ENCODE measurements around the gene PSME2. TPM values are rescaled to one million over a fixed set of nuclear protein-coding genes. Genes with fewer than 3 reads are reported as not detected.

PSME2 gene
- total RNA-seq, 1 experiment from 2014 or later = 126 TPM

DNA sequence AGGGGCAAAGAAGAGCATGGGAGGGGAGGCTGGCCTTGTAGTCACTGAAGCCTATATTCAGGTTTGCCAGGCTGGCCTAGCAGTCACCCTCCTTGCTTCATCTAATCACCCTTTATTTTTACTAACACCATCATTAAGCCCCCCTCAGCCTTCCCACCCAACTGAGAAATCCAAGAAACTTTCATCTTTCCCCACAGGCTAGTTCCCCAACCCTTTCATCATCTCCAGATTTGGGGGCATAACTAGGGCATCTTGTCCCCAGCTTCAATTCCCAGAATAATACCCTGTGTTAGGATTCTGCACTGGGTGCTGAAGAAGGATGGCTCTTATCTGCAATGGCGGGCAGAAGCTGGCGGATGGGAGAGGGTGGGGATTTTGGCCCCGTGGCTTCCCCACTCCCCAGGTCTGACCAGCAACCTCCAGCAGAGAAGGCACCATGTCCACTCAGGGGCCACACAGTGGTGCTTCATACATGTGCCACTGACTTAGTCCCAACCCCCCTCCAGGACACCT lies 45.4 kb downstream of the PSME2 start:
- no peak for DNase-seq
- peaks cover 66 to 81% (median 75%) of the 10 kb centered on the region in 3 experiments for H3K36me3 Mint-ChIP-seq (ENCODE audit: insufficient read depth in 1 of 3, low read depth in 3 of 3)
- H3K4ac ChIP-seq (ENCODE audit: low read depth, low read length) = no peak overlapping the region
- H2BK20ac ChIP-seq (ENCODE audit: low read depth, low read length, poor library complexity, severe bottlenecking) = no peak overlapping the region
- H4K8ac ChIP-seq (replicated peaks; ENCODE audit: insufficient read length, low read depth, low read length) = no peak overlapping the region
- H3K18ac ChIP-seq (ENCODE audit: insufficient read length, low read depth, low read length) = no peak overlapping the region
- WGBS (ENCODE audit: extremely low coverage, insufficient read length, low lambda C conversion rate) = no CpG with 5 or more reads among the region's 3 CpGs
- H3K79me2 ChIP-seq (ENCODE audit: insufficient read depth, low read length) = no peaks in the 10 kb centered on the region; the same call in 1 of the 2 replicates
- peaks cover 0 to 5% of the 10 kb centered on the region in 2 experiments; a peak in 2 of 4 replicates for H3K4me1 Mint-ChIP-seq
- no peaks in the 10 kb centered on the region for H4K20me1 ChIP-seq (ENCODE audit: control insufficient read depth, insufficient read depth, insufficient read length)
- H3K79me1 ChIP-seq (ENCODE audit: insufficient read depth, low read depth, low read length, poor library complexity, severe bottlenecking) = no peaks in the 10 kb centered on the region
- H3K23me2 ChIP-seq (ENCODE audit: insufficient read length, low read depth, low read length, poor library complexity, severe bottlenecking) = no peaks in the 10 kb centered on the region
- H3K27ac Mint-ChIP-seq = no peak overlapping the region
- no peak overlapping the region for H2BK5ac ChIP-seq (ENCODE audit: insufficient read length, low read length)
- no peak overlapping the region for H4K5ac ChIP-seq (ENCODE audit: insufficient read length, low read depth, low read length)
- no peaks in the 10 kb centered on the region for H3K4me1 ChIP-seq (ENCODE audit: insufficient read depth, low read length)
- no peak overlapping the region for H3K4me3 Mint-ChIP-seq
- H3K9ac ChIP-seq (ENCODE audit: extremely low read depth, insufficient read length, low read length) = no peak overlapping the region
- H2BK120ac ChIP-seq (ENCODE audit: low read depth, low read length, poor library complexity, severe bottlenecking) = no peak overlapping the region
- H3K14ac ChIP-seq (ENCODE audit: insufficient read depth, low read length) = no peak overlapping the region
- no peak overlapping the region for H2BK15ac ChIP-seq (ENCODE audit: low read depth, low read length)
- no peaks in the 10 kb centered on the region for H3K27me3 Mint-ChIP-seq (ENCODE audit: low read depth)
- no peak overlapping the region for H3K27ac ChIP-seq (ENCODE audit: insufficient read length, low read depth, low read length)
- H3K56ac ChIP-seq (ENCODE audit: insufficient read length, low read depth, low read length) = no peak overlapping the region
- H3K27me3 ChIP-seq (ENCODE audit: insufficient read depth, low read length) = no peaks in the 10 kb centered on the region
- no peak overlapping the region for H2AFZ ChIP-seq (ENCODE audit: low read length)
- TF ChIP-seq, protein P1, sequence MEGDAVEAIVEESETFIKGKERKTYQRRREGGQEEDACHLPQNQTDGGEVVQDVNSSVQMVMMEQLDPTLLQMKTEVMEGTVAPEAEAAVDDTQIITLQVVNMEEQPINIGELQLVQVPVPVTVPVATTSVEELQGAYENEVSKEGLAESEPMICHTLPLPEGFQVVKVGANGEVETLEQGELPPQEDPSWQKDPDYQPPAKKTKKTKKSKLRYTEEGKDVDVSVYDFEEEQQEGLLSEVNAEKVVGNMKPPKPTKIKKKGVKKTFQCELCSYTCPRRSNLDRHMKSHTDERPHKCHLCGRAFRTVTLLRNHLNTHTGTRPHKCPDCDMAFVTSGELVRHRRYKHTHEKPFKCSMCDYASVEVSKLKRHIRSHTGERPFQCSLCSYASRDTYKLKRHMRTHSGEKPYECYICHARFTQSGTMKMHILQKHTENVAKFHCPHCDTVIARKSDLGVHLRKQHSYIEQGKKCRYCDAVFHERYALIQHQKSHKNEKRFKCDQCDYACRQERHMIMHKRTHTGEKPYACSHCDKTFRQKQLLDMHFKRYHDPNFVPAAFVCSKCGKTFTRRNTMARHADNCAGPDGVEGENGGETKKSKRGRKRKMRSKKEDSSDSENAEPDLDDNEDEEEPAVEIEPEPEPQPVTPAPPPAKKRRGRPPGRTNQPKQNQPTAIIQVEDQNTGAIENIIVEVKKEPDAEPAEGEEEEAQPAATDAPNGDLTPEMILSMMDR (conservative IDR thresholded peaks at IDR 0.05) = no peak
- H2BK12ac ChIP-seq (ENCODE audit: insufficient read length, low read depth, low read length) = no peak overlapping the region
- H3K9me3 ChIP-seq (ENCODE audit: control insufficient read depth, low read depth, low read length) = no peaks in the 10 kb centered on the region
- H4K91ac ChIP-seq (ENCODE audit: insufficient read length, low read depth, low read length) = no peak overlapping the region
- no peak overlapping the region for H3K23ac ChIP-seq (ENCODE audit: insufficient read length, low read depth, low read length)
- H2AK5ac ChIP-seq (ENCODE audit: insufficient read length, low read length) = no peak overlapping the region
- no peak overlapping the region for H3K4me2 ChIP-seq (ENCODE audit: insufficient read depth, insufficient read length, low read length)
- peaks cover 18 to 19% of the 10 kb centered on the region in 2 experiments for H3K9me3 Mint-ChIP-seq
- no peak overlapping the region for H3T11ph ChIP-seq (ENCODE audit: low read length)
